Measurements from ENCODE around the gene KCTD16.

DNA sequence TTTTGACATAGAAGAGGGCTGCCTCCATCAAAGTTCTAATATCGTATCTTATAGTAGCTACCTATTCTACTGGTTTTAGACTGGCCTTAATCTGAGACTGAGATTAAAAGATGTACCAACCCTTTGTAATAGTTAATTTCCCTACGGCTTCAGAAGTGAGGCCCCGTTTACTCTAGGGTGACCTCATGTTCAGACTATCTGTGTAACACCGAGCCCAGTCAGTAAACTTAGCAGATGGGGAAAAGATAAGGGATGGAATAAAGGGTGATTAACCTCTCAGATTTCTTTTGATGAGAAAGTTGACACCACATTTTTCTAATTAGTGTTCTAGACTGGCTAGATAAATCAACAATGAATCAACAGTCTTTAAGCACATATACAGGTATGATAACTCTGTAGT, 283.1 kb downstream of the KCTD16 start:
- TF ChIP-seq EZH2 (optimal IDR thresholded peaks at IDR 0.05; ENCODE audit: low read depth, low read length) (no peak), EZH2phosphoT487 (IDR thresholded peaks at IDR 0.05; ENCODE audit: low read length) (no peak)
- TF ChIP-seq, protein P1, sequence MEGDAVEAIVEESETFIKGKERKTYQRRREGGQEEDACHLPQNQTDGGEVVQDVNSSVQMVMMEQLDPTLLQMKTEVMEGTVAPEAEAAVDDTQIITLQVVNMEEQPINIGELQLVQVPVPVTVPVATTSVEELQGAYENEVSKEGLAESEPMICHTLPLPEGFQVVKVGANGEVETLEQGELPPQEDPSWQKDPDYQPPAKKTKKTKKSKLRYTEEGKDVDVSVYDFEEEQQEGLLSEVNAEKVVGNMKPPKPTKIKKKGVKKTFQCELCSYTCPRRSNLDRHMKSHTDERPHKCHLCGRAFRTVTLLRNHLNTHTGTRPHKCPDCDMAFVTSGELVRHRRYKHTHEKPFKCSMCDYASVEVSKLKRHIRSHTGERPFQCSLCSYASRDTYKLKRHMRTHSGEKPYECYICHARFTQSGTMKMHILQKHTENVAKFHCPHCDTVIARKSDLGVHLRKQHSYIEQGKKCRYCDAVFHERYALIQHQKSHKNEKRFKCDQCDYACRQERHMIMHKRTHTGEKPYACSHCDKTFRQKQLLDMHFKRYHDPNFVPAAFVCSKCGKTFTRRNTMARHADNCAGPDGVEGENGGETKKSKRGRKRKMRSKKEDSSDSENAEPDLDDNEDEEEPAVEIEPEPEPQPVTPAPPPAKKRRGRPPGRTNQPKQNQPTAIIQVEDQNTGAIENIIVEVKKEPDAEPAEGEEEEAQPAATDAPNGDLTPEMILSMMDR (IDR thresholded peaks at IDR 0.05; ENCODE audit: low read length): no peak
